SK-N-SH treated with all-trans-retinoic acid at 6 μM for 48 hours (cell line): ENCODE results near the gene ZCCHC7.

Experiments
- ARNTL ChIP-seq: fragments of 450-650 bp; formaldehyde crosslinking; IDR thresholded peaks from 2 replicates; pipeline ENCODE4 v1.5.0; 2020; ENCODE audit warnings: low read depth, mild to moderate bottlenecking, moderate library complexity, borderline replicate concordance
- BACH2 ChIP-seq: fragments of 250-450 bp; sonication (Bioruptor Pico); IDR thresholded peaks from 2 replicates; pipeline ENCODE4 v1.9.0; 2021; ENCODE audit warnings: mild to moderate bottlenecking, borderline replicate concordance
- CSDC2 ChIP-seq: fragments of 250-450 bp; sonication (Bioruptor Pico); IDR thresholded peaks from 2 replicates; pipeline ENCODE4 v1.5.0; 2020; ENCODE audit warnings: mild to moderate bottlenecking, moderate library complexity
- ISL1 ChIP-seq: fragments of 250-450 bp; sonication (Bioruptor Pico); IDR thresholded peaks from 2 replicates; pipeline ENCODE4 v2.1.2; 2022; ENCODE audit warnings: mild to moderate bottlenecking, moderate library complexity
- RARB ChIP-seq: fragments of 250-450 bp; sonication (Bioruptor Pico); IDR thresholded peaks from 2 replicates; pipeline ENCODE4 v1.8.0; 2021; ENCODE audit warnings: mild to moderate bottlenecking, moderate library complexity
- TCF4 ChIP-seq: fragments of 250-450 bp; sonication (Bioruptor Pico); IDR thresholded peaks from 2 replicates; pipeline ENCODE4 v1.8.0; 2021; ENCODE audit warnings: mild to moderate bottlenecking, moderate library complexity, borderline replicate concordance
- TOX ChIP-seq: fragments of 250-450 bp; sonication (Bioruptor Pico); IDR thresholded peaks from 2 replicates; pipeline ENCODE4 v1.8.0; 2021; ENCODE audit warnings: mild to moderate bottlenecking, moderate library complexity, borderline replicate concordance
- ZC3H10 ChIP-seq: fragments of 250-450 bp; sonication (Bioruptor Pico); IDR thresholded peaks from 2 replicates; pipeline ENCODE4 v1.5.1; 2021; ENCODE audit warnings: mild to moderate bottlenecking, moderate library complexity
- ZFP3 ChIP-seq: fragments of 250-450 bp; sonication (Bioruptor Pico); IDR thresholded peaks from 2 replicates; pipeline ENCODE4 v1.5.0; 2020; ENCODE audit warnings: mild to moderate bottlenecking, moderate library complexity
- ZFP30 ChIP-seq: fragments of 450-650 bp; formaldehyde crosslinking; IDR thresholded peaks from 2 replicates; pipeline ENCODE4 v1.5.0; 2022; ENCODE audit warnings: mild to moderate bottlenecking, moderate library complexity
- ZNF565 ChIP-seq: fragments of 450-650 bp; formaldehyde crosslinking; conservative IDR thresholded peaks from 2 replicates; pipeline ENCODE4 v1.5.0; 2020; ENCODE audit warnings: low read depth, mild to moderate bottlenecking, moderate library complexity
- TF ChIP-seq, protein P1 (sequence below): fragments of 250-450 bp; sonication (Bioruptor Pico); IDR thresholded peaks from 2 replicates; pipeline ENCODE4 v1.5.1; 2020; ENCODE audit warnings: low read depth, mild to moderate bottlenecking, moderate library complexity
- TF ChIP-seq, protein P2 (sequence below): fragments of 250-450 bp; sonication (Bioruptor Pico); IDR thresholded peaks from 2 replicates; pipeline ENCODE4 v1.8.0; 2020; ENCODE audit warnings: mild to moderate bottlenecking, moderate library complexity, borderline replicate concordance
- TF ChIP-seq, protein P3 (sequence below): fragments of 250-450 bp; sonication (Bioruptor Pico); IDR thresholded peaks from 2 replicates; pipeline ENCODE4 v1.8.0; 2021; ENCODE audit warnings: low read depth, mild to moderate bottlenecking, moderate library complexity, borderline replicate concordance

GRCh38 chr9:37395229-37395628 lies 274.9 kb downstream of the ZCCHC7 start:
- TF ChIP-seq RARB (CRISPR knock-in tag) (no peak), CSDC2 (CRISPR knock-in tag) (no peak), TOX (no peak), ZNF565 (CRISPR knock-in tag) (no peak), TCF4 (CRISPR knock-in tag) (no peak), ZC3H10 (CRISPR knock-in tag) (no peak), ARNTL (no peak), BACH2 (no peak), ZFP30 (CRISPR knock-in tag) (no peak), ISL1 (CRISPR knock-in tag) (no peak), ZFP3 (CRISPR knock-in tag) (no peak)
- TF ChIP-seq, protein P1, sequence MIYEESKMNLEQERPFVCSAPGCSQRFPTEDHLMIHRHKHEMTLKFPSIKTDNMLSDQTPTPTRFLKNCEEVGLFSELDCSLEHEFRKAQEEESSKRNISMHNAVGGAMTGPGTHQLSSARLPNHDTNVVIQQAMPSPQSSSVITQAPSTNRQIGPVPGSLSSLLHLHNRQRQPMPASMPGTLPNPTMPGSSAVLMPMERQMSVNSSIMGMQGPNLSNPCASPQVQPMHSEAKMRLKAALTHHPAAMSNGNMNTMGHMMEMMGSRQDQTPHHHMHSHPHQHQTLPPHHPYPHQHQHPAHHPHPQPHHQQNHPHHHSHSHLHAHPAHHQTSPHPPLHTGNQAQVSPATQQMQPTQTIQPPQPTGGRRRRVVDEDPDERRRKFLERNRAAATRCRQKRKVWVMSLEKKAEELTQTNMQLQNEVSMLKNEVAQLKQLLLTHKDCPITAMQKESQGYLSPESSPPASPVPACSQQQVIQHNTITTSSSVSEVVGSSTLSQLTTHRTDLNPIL (CRISPR knock-in tag), result no peak
- TF ChIP-seq, protein P2, sequence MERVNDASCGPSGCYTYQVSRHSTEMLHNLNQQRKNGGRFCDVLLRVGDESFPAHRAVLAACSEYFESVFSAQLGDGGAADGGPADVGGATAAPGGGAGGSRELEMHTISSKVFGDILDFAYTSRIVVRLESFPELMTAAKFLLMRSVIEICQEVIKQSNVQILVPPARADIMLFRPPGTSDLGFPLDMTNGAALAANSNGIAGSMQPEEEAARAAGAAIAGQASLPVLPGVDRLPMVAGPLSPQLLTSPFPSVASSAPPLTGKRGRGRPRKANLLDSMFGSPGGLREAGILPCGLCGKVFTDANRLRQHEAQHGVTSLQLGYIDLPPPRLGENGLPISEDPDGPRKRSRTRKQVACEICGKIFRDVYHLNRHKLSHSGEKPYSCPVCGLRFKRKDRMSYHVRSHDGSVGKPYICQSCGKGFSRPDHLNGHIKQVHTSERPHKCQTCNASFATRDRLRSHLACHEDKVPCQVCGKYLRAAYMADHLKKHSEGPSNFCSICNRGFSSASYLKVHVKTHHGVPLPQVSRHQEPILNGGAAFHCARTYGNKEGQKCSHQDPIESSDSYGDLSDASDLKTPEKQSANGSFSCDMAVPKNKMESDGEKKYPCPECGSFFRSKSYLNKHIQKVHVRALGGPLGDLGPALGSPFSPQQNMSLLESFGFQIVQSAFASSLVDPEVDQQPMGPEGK (CRISPR knock-in tag), result no peak
- TF ChIP-seq, protein P3, sequence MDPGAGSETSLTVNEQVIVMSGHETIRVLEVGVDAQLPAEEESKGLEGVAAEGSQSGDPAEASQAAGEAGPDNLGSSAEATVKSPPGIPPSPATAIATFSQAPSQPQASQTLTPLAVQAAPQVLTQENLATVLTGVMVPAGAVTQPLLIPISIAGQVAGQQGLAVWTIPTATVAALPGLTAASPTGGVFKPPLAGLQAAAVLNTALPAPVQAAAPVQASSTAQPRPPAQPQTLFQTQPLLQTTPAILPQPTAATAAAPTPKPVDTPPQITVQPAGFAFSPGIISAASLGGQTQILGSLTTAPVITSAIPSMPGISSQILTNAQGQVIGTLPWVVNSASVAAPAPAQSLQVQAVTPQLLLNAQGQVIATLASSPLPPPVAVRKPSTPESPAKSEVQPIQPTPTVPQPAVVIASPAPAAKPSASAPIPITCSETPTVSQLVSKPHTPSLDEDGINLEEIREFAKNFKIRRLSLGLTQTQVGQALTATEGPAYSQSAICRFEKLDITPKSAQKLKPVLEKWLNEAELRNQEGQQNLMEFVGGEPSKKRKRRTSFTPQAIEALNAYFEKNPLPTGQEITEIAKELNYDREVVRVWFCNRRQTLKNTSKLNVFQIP (CRISPR knock-in tag), result no peak
